Fibroblast of skin of scalp (primary cell): ENCODE results near the gene GLT1D1.

ENCODE experiments used
- DNase-seq: peaks from one replicate; pipeline ENCODE4 v3.0.0-alpha.2; 2013

The GLT1D1 gene

DNA sequence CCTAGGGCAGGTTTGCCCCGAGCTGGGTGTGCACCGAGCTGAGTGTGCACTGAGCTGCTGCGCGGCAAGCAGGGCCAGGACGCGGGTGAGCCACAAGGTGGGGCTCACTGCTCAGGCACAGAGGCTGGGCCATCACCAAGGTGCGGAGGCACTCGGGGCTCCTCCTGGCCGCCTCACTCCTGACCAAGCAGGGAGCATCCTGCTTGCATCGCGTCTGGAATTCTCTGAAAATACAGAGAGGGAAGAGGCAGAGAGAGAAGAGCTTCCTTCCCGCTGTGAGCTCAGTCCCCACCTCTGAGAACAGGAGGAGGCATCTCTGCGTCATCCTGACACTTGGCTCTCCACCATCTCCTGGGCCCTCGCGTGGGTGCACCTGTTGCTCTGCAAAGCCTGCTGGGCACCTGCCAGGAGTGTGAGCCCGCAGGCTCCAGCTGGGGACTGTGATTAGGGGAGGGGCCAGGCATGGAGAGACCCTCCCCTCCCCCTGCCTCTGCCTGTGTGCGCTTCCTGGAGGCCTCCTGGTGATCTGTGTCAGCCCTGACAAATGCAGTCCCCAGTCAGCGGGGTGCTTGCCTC, 116.3 kb downstream of the GLT1D1 start:
- peak; percentile 35 for DNase-seq

DNA sequence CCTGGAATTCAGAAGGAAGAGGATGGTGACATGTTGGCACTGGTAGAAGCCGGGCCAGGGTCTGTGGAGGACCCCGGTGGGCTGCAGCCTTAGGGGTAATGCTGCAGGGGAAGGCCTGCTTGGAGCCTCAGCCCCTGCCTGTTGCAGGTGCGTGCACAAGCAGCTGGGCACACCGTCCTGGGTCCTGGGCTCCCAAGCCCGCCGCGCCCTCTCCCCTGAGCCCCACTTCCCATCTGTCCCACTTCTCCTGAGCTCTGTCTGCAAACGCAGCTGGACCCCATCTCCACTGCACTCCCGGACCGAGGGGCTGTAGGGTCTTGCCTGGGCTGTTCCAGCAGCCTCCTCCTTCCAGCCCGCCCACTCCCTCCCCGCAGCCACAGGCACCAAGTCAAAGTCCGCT, 116.8 kb downstream of the GLT1D1 start:
- DNase-seq, result no peak

DNA sequence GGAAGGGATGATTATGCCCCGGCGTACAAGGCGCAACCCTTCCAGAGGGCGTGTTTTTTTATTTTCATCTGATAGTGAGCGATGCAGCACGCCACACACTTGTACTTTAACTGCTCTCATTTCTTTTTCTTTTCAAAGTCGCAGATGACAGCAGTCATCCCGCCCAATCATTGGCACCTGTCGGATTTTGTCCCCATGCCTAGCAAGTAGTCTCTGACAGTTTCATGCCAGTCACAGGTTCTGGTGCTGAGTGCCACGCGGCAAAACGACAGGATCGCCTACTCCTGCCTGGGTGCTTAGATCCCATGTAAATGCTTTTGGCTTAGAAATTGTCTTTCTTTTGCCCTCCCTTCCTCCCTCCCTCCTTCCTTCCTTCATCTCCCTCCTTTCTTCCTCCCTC, 117.7 kb downstream of the GLT1D1 start:
- no peak for DNase-seq

DNA sequence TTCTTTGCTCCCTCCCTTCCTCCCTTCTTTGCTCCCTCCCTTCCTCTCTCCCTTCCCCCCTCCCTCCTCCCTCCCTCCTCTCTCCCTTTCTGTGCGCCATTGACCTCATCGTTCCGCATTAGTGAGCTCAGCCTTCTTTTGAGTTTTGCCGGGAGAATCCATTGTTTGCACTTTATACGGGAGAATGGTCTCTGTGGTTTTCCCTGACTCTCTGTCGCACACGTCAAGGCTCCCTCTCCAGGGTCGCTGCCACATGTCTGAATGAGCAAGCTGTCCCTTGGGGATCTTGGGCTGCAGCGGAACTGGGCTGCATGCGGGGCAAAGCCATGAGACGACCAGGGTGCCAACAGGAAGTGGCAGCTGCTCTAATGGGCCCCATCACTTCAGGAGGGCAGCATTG, 118.5 kb downstream of the GLT1D1 start:
- DNase-seq, result peak; percentile 4

DNA sequence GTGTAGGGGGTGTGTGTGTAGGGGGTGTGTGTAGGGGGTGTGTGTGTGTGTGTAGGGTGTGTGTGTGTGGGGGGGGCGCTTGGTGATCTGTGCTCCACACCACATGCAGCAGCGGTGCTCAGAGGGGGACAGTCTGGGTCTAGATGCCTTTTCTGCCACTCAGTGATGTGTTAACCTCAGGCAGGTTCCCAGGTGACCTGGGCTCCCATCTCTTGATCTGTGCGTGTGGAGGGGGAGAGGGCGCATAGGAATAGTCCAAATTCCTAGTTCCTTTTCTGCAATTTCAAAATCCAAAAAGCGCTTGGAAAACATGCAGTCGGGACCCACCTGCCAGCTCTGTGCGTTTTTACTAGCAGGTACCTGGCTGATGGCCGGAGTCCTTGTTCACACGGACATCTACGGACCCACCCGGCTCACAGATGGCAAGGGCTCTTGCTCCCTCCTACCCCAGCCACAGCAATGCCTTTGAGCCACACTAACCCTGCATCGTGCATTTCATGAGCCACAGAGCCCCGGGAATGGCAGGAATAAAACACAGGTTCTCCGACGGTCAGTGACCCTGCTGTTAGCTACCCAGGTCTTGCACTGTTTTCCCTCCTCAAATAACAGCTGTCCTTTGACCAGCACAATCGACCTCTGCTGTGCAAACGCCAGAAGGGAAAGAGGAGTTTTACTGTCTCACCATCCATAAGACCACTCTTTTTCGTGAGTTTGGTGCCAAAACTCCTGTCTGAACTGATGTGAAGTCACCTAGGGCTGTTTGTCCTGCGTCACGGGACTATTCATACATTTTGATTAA, 120.8 kb downstream of the GLT1D1 start:
- DNase-seq, result no peak

DNA sequence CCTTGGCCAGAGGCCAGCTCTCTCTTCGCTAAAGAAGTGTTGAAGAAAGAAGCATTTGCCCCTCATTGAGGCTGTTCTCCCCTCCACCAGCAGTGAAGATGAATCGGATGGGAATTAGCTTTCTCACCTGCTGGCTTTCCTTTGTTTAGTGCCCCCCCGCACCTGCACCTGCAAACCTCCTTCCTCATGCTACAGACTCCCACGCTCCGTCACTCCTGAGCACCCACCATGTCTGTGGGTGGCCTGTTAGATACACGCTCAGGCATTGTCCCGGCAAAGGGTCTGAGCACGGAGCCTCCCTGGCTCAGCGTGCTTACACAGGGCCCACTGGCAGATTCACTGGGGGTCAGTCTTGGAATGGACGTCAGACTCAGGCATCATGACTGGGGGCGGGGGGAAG, 121.6 kb downstream of the GLT1D1 start:
- no peak for DNase-seq

DNA sequence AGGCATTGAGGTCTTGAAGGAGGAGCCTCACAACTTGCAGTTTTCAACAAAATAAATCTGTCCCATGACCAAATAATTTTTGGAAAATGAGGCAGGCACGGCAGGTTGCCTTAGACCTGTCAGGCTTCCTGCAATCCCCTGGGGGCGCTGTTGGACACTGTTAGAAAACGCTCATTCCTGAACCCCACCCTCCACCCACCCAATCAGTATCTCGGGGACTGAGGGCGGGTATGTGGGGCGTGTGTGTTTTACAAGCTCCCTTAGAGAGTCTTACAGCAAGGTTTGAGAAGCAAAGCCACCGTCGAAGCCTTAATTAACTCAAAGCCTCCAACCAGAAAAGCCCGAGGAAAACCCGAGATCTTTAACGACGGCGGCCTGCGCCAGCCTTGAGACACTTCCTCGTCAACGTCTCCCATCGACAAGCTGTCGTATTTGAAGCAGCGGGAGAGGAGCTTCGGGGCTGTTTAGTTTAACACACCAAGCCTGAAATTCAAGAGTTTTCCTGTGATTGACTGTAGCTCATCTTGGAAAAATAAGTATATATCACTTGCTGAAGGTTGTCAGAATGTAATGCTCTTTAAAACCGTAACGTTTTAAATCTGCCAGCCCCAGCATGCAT, 123.0 kb downstream of the GLT1D1 start:
- DNase-seq, result peak; percentile 35

DNA sequence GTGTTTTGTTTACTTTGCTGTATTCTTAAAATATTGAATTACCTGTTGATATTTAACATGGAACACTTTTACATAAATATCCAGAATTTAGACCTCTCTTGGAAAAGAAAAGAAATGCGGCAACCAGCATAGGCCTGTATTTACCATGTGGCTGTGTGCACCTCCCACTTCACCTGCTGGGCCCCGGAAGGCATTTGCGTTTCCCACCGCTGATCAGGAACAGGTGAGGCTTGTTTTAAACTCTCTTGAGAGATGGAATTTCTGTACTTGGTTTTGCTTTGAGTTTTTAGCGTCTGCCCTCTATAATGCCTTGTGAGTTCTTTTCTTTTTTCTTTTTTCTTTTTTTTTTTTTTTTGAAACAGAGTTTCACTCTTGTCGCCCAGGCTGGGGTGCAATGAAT, 124.2 kb downstream of the GLT1D1 start:
- no peak for DNase-seq

DNA sequence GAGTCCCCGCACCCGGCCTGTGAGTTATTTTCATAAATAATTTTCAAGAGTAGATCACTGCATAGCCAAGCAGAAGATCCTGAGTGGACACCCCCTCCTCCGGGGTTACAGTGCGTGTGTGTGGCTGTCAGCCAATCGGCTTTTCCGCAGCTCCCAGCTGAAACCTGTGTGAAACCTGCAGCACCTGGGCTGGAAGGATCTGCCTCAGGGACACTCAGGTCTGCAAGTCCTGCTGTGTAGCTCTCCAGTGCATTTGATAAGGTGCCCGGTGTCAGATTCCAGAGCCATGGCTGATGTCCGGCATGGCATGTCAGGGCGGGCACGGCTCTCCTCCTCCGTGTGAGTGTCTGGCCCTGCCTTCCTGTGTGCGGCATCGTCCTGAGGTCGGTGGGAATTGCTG, 124.8 kb downstream of the GLT1D1 start:
- no peak for DNase-seq

DNA sequence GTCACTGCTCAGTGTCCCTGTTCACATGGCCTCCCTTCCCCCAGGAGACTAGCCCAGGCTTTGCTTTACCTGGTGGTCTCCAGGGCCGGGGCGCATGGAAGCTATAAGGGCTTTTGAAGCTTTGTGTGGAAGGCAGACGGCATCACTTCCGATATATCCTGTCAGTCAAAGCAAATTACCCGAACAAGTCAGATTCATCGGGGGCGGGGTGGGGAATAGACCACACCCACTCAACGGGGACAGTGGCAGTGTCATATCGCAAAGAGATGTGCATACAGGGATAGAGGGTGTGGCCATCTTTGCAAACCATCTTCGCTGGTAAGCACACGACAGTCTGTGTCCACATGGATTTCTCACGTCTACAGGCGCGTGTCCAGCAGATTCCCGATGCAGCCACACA, 127.3 kb downstream of the GLT1D1 start:
- DNase-seq, result no peak

DNA sequence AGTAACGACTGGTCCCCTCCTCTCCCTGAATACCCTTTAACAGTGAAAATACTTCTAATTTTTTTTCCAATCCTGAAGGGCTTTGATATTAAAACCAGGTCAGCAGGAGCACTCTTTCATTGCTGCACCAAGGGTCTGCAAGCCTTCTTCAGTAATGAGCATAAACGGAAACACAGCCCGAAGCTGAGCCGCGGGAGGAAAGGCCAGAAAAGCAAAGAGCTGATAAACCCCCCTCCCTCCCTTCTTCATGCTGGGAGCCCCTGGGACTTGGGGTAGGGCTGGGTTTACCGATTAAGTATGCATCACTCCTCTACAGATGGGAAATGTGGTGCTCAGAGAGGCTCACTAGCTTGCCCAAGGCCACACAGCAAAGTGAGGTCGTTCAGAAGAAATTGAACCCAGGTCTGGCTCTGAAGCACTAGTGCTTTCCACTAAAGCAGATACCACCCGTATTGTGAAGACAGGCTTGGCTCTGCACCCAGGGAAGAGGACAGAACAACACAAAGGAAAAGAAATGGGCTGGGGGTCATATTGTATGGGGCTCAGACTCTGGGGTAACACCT, 128.8 kb downstream of the GLT1D1 start:
- no peak for DNase-seq

DNA sequence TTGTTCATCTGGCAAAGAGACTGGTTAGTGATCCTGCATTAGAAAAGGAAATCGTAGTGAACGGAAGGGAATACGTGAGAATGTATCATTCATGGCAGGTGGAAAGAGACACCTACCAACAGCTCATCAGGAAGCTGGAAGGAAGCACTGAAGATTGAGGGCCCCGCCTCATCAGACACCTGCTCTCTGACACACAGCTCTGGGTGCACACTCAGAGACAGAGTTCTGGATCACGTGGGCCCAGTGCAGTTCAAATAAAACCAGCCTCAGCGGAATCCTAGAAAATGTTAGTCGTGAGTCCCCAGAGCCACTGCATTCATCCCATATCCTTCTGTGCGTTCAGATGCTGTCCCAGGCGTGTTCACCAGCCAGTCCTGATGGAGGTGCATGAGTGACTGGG, 129.7 kb downstream of the GLT1D1 start:
- DNase-seq, result no peak

DNA sequence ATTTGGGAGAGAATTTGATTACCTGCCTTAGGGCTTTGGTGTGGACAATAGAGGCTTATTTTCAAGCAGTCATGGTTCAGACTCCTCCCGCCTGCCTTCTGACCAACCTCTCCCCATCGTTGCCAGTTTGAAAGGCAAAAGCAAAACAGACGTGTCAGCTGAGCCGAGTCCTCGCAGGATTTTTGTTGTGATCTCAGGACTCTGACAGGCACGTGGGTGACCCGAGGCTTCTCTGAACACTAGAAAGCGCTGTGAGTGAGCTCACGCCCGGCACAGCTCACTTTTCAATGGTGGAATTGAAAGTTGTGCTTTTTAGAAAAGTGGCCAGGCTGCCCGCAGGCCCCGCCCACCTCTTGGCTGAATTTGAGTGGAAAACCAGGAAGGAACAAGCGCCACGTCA, 130.1 kb downstream of the GLT1D1 start:
- no peak for DNase-seq

DNA sequence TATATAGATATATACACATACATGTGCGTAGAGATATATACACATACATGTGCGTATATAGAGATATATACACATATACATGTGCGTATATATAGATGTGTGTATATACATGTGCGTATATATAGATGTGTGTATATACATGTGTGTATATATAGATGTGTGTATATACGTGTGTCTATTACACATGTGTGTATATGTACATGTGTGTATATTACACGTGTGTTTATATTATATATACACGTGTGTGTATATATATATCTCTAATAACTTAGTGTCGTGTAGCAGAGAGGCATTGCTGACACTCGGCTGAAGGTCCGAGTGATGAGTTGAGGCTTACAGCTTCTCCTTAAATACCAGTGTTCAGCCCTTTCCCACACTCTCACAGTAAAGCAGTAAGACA, 133.7 kb downstream of the GLT1D1 start:
- no peak for DNase-seq

DNA sequence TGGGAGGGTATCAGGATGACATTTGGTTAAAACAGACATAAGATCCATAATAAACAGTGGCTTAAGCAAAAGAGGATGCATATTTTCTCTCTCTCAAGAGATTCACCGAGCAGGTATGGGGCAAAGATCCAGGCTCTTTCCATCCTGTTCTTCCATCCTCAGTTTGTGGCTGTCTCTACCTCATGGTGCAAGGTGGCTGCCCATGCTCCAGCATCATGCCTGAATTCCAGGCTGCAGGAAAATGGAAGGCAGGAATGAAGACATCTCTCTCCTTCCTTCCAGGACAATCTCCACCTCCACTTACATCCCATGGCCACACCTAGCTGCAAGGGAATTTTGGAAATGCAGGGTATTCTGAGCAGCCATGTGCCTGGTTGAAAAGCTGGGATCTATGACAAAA, 136.0 kb downstream of the GLT1D1 start:
- no peak for DNase-seq

DNA sequence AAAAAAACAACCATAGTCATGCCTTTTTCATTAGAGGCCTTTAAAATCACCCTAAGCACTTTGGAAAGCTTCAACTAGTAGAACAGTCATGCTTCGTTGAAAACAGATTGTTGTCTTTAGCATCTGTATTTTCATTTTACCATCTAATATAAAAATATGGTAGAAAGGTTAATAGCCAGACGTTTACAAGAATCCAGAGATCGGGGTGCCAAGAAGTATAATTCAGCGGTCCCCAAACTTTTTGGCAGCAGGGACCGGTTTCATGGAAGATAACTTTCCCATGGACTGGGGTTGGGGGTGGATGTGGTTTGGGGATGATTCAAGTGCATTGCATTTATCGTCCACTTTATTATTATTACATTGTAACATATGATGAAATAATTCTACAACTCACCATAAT, 138.4 kb downstream of the GLT1D1 start:
- no peak for DNase-seq

DNA sequence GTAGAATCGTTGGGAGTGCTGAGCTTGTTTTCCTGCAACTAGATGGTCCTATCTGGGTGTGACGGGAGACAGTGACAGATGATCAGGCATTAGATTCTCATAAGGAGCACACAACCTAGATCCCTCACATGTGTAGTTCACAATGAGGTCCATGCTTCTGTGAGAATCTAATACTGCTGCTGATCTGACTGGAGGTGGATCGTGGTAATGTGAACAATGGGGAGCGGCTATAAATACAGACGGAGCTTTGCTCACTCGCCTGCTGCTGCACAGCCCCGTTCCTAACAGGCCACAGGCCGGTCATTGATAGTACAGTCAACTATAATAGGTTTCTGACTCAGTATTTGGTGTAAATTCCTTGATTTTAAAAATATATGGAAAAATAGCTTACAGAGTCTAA, 138.8 kb downstream of the GLT1D1 start:
- no peak for DNase-seq

DNA sequence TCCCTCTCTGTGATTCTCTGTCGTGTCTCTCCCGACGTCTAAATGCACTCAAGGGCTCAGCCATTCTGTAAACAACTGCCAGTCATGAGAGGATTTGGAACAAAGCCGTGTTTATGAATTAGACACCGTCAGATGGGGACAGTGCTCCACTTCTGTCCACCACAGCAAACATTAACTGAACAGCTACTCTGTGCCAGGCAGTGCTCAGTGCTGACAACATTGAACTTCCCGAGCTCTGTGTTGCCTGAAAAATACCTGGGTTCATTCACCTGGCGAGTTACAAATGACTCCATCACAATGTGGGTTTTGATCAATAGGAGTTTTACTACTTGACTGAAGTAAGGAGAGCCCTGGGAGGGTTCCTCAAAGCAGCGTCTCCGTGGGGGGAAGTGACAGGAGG, 139.3 kb downstream of the GLT1D1 start:
- no peak for DNase-seq

DNA sequence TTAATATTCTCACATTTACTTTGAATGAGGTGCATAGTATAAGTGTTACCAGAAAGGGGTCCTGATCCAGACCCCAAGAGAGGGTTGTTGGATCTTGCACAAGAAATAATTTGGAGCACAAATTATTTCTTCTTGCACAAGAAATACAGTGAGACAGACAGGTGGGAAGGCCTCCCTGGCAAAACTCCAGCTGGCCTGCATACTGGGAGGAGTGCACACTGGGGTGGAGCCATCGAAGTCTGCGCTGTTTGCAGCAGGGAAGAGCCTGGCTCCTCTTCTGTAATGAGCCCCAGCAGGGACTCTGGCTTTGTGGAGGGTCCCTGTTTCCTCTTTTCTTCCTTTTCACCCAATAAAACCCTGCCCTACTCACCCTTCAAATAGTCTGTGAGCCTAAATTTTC, 141.6 kb downstream of the GLT1D1 start:
- no peak for DNase-seq

DNA sequence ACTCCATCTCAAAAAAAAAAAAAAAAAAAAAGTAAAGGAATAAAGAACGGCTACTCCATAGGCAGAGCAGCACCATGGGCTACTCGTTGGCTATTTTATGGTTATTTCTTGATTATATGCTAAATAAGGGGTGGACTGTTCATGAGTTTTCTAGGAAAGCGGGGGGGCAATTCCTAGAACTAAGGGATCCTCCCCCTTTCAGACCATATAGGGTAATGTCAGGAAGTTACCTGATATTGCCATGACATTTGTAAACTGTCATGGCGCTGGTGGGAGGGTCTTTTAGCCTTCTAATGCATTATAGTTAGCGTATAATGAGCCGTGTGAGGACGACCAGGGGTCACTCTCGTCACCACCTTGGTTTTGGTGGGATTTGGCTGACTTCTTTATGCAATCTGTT, 142.3 kb downstream of the GLT1D1 start:
- DNase-seq, result no peak

DNA sequence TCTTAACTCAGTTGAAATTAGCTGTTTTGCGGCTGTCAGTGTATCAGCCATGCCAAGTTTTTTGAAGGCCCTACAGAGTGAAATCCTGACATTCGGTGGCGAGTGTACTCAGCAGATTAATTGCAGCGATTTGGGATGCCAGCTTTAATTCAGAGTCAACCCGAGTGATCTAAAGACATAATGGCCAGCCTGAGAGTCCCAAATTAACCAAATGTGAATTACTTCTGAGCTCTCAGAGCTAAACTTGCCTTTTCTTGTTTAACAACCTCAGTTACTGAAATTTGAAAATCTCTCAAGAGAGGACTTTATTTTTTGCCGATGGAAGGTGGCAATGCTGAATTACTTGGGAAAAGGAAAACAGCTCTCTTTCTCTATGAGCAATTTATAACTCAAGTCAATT, 148.5 kb downstream of the GLT1D1 start:
- no peak for DNase-seq

DNA sequence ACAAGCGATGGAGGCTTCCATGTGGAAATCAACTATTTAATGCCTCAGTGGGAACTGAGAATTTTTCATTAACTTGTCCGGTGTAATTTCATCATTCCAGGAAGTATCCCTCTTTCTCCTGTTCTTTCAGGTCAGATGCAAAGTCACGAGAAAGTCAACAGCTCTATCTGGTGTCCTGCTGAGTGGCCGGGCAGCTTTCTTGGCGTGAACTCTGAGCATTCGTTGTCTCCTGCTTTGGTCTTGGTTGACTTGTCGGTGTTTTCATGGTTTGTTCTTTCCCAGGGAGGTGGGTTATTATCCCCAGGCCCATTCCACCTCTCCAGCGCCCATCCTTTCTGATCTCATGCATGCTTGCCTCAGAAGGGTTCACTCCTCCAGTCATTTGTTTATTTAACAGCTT, 149.1 kb downstream of the GLT1D1 start:
- DNase-seq, result no peak

DNA sequence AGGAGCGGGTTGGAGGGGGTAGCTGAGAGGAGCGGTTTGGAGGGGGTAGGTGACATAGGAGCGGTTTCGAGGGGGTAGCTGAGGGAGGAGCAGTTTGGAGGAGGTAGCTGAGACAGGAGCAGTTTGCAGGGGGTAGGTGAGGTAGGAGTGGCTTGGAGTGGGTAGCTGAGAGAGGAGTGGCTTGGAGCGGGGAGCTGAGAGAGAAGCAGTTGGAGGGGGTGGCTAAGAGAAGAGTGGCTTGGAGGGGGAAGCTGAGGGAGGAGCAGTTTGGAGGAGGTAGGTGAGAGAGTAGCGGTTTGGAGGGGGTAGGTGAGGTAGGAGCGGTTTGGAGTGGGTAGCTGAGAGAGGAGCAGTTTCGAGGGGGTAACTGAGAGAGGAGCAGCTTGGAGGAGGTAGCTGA, 152.1 kb downstream of the GLT1D1 start:
- no peak for DNase-seq

DNA sequence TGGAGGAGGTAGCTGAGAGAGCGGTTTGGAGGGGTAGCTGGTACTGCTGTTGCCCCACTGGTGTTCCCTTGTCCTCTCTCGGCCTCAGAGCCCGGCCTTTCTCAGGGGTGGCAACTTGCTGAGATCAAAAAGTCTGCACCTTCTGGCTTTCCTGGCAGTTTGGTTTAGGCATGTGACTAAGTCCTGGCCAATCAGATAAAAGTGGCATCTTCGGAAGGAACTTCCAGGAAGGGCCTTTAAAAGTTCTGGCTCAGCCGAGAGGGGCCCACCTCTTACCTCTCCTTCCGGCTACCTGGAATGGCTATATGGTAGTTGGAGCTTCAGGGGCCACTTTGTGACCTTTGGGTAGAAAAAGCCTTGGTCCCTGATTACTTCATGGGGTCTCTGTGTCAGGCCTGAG, 152.6 kb downstream of the GLT1D1 start:
- DNase-seq, result no peak
